MM.1S (cell line): ENCODE results near the gene ABRAXAS1.

ENCODE experiments used
- DNase-seq: peaks from one replicate; pipeline ENCODE4 v3.0.0-alpha.2; 2015
- H2AFZ ChIP-seq: fragments of 300-600 bp; sonication (generic); 2 replicates; pipeline ENCODE4 v1.6.0; 2016; ENCODE audit warnings: antibody characterized with exemption, low read length
- H3F3A ChIP-seq: fragments of 300-600 bp; sonication (generic); 2 replicates; pipeline ENCODE4 v1.6.1; 2016; ENCODE audit warnings: mild to moderate bottlenecking, antibody characterized with exemption, low read length, moderate library complexity, mixed read lengths; ENCODE audit not compliant: insufficient read depth
- H3K27ac ChIP-seq: fragments of 300-600 bp; sonication (generic); 2 replicates; pipeline ENCODE4 v1.5.1; 2016; ENCODE audit warnings: mild to moderate bottlenecking, low read length
- H3K27me3 ChIP-seq: fragments of 300-600 bp; sonication (generic); replicated peaks from 2 replicates; pipeline ENCODE4 v1.6.0; 2016; ENCODE audit warnings: low read length; ENCODE audit not compliant: insufficient read depth
- H3K36me3 ChIP-seq: fragments of 300-600 bp; sonication (generic); replicated peaks from 2 replicates; pipeline ENCODE4 v1.6.1; 2016; ENCODE audit warnings: mild to moderate bottlenecking, low read length, mixed read lengths; ENCODE audit not compliant: insufficient read depth
- H3K4me1 ChIP-seq: fragments of 300-600 bp; sonication (generic); 2 replicates; pipeline ENCODE4 v1.6.1; 2016; ENCODE audit warnings: low read length, mixed read lengths
- H3K4me2 ChIP-seq: fragments of 300-600 bp; sonication (generic); 2 replicates; pipeline ENCODE4 v1.6.0; 2016; ENCODE audit warnings: low read depth, low read length
- H3K4me3 ChIP-seq: fragments of 300-600 bp; sonication (generic); 2 replicates; pipeline ENCODE4 v1.5.1; 2016; ENCODE audit warnings: low read length, mixed read lengths
- H3K79me2 ChIP-seq: fragments of 300-600 bp; sonication (generic); 2 replicates; pipeline ENCODE4 v1.6.1; 2016; ENCODE audit warnings: mixed run types, low read length, mixed read lengths
- H3K9ac ChIP-seq: fragments of 300-600 bp; sonication (generic); 2 replicates; pipeline ENCODE4 v1.6.1; 2016; ENCODE audit warnings: low read length, mixed read lengths
- H3K9me2 ChIP-seq: fragments of 300-600 bp; sonication (generic); replicated peaks from 2 replicates; pipeline ENCODE4 v1.6.1; 2016; ENCODE audit warnings: mild to moderate bottlenecking, low read length, mixed read lengths; ENCODE audit not compliant: insufficient read depth
- H3K9me3 ChIP-seq: fragments of 300-600 bp; sonication (generic); replicated peaks from 2 replicates; pipeline ENCODE4 v1.6.1; 2016; ENCODE audit warnings: mild to moderate bottlenecking, low read length, mixed read lengths; ENCODE audit not compliant: insufficient read depth
- H4K20me1 ChIP-seq: fragments of 300-600 bp; sonication (generic); 2 replicates; pipeline ENCODE4 v1.6.1; 2016; ENCODE audit warnings: mild to moderate bottlenecking, low read length, moderate library complexity, mixed read lengths; ENCODE audit not compliant: insufficient read depth
- EZH2 ChIP-seq: fragments of 300-600 bp; sonication (generic); optimal IDR thresholded peaks from 2 replicates; pipeline ENCODE3; 2017; ENCODE audit warnings: low read depth, mild to moderate bottlenecking, antibody characterized with exemption, low read length, mixed read lengths
- EZH2phosphoT487 ChIP-seq: fragments of 300-600 bp; sonication (generic); IDR thresholded peaks from 2 replicates; pipeline ENCODE4 v1.6.1; 2018; ENCODE audit warnings: antibody characterized with exemption, low read length
- TF ChIP-seq, protein P1 (sequence below): fragments of 300-600 bp; sonication (generic); IDR thresholded peaks from 2 replicates; pipeline ENCODE4 v1.5.1; 2016; ENCODE audit warnings: antibody characterized with exemption, low read length, mixed read lengths

The ABRAXAS1 gene

DNA sequence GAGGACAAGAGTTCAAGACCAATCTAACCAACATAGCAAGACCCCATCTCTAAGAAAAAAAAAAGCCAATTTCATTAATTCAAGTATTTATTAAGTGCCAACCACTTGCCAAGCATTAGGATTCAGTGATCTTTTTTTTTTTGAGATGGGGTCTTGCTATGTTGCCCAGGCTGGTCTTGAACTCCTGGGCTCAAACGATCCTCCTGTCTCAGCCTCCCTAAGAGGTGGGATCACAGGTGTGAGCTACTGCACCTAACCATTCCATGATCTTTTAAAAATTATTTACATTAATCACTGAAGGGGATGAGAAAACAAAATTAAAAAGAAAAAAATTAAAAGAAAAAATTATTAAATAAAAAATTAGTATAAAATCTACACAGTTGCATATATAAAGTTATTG lies 53.7 kb downstream of the ABRAXAS1 start:
- Histone ChIP-seq H3F3A (no peaks in the 10 kb centered on the region), H3K9ac (no peak overlapping the region), H3K4me2 (no peak overlapping the region), H2AFZ (no peak overlapping the region), H3K9me3 (no peaks in the 10 kb centered on the region), H3K27me3 (no peaks in the 10 kb centered on the region), H3K4me1 (no peaks in the 10 kb centered on the region), H3K79me2 (no peaks in the 10 kb centered on the region), H4K20me1 (no peaks in the 10 kb centered on the region), H3K4me3 (no peak overlapping the region), H3K9me2 (no peaks in the 10 kb centered on the region), H3K36me3 (no peaks in the 10 kb centered on the region; the same call in 1 of the 2 replicates), H3K27ac (no peak overlapping the region)
- TF ChIP-seq, protein P1, sequence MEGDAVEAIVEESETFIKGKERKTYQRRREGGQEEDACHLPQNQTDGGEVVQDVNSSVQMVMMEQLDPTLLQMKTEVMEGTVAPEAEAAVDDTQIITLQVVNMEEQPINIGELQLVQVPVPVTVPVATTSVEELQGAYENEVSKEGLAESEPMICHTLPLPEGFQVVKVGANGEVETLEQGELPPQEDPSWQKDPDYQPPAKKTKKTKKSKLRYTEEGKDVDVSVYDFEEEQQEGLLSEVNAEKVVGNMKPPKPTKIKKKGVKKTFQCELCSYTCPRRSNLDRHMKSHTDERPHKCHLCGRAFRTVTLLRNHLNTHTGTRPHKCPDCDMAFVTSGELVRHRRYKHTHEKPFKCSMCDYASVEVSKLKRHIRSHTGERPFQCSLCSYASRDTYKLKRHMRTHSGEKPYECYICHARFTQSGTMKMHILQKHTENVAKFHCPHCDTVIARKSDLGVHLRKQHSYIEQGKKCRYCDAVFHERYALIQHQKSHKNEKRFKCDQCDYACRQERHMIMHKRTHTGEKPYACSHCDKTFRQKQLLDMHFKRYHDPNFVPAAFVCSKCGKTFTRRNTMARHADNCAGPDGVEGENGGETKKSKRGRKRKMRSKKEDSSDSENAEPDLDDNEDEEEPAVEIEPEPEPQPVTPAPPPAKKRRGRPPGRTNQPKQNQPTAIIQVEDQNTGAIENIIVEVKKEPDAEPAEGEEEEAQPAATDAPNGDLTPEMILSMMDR: no peak
- TF ChIP-seq EZH2 (no peak), EZH2phosphoT487 (no peak)
- no peak for DNase-seq

DNA sequence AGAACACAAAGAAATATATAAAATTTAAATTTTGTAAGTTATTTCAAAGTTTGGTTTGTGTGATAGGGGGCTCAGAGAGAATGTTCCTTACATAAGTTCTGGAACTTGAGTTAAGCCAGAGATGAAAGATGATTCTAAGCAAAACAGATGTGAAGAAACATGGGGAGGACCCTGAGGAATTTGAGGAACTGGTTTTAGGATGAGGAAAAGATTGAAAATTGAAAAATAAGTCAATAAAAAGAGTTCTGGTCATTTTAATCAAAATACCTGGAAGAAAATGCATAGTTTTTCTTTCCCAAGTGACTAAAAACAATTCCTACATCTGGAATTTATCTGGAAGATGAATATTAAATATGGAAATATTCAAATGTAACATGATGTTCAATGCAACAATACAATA lies 66.7 kb downstream of the ABRAXAS1 start:
- Histone ChIP-seq H3K9ac (no peak overlapping the region), H3K27ac (no peak overlapping the region), H3K36me3 (no peaks in the 10 kb centered on the region; the same call in 1 of the 2 replicates), H3F3A (no peaks in the 10 kb centered on the region), H3K9me3 (no peaks in the 10 kb centered on the region), H3K4me3 (no peak overlapping the region), H4K20me1 (no peaks in the 10 kb centered on the region), H3K79me2 (no peaks in the 10 kb centered on the region), H3K9me2 (no peaks in the 10 kb centered on the region), H3K27me3 (no peaks in the 10 kb centered on the region), H3K4me2 (no peak overlapping the region), H3K4me1 (no peaks in the 10 kb centered on the region), H2AFZ (no peak overlapping the region)
- no peak for DNase-seq
- TF ChIP-seq EZH2 (no peak), EZH2phosphoT487 (no peak)
- TF ChIP-seq, protein P1: no peak

GRCh38 chr4:83417566-83417965 lies 67.3 kb downstream of the ABRAXAS1 start:
- Histone ChIP-seq H3K9me2 (no peaks in the 10 kb centered on the region), H3K4me3 (no peak overlapping the region), H3K27me3 (no peaks in the 10 kb centered on the region), H3K9me3 (no peaks in the 10 kb centered on the region), H2AFZ (no peak overlapping the region), H3F3A (no peaks in the 10 kb centered on the region), H3K79me2 (no peaks in the 10 kb centered on the region), H3K4me1 (no peaks in the 10 kb centered on the region), H4K20me1 (no peaks in the 10 kb centered on the region), H3K27ac (no peak overlapping the region), H3K9ac (no peak overlapping the region), H3K36me3 (no peaks in the 10 kb centered on the region; the same call in 1 of the 2 replicates), H3K4me2 (no peak overlapping the region)
- DNase-seq: no peak
- no peak for TF ChIP-seq EZH2
- TF ChIP-seq EZH2phosphoT487: no peak
- TF ChIP-seq, protein P1: no peak
